SIG-M5 (cell line): ENCODE measurements around the gene PRPF40B.
"Not testable (repeated sequence)": the region's sequence is repeated elsewhere in the genome, so short reads cannot be mapped to it uniquely, and the experiment has no call there.

Experiments used
- DNase-seq: peaks from one replicate; lab custom pipeline; 2025; lab: John Stamatoyannopoulos, UW

PRPF40B gene

DNA sequence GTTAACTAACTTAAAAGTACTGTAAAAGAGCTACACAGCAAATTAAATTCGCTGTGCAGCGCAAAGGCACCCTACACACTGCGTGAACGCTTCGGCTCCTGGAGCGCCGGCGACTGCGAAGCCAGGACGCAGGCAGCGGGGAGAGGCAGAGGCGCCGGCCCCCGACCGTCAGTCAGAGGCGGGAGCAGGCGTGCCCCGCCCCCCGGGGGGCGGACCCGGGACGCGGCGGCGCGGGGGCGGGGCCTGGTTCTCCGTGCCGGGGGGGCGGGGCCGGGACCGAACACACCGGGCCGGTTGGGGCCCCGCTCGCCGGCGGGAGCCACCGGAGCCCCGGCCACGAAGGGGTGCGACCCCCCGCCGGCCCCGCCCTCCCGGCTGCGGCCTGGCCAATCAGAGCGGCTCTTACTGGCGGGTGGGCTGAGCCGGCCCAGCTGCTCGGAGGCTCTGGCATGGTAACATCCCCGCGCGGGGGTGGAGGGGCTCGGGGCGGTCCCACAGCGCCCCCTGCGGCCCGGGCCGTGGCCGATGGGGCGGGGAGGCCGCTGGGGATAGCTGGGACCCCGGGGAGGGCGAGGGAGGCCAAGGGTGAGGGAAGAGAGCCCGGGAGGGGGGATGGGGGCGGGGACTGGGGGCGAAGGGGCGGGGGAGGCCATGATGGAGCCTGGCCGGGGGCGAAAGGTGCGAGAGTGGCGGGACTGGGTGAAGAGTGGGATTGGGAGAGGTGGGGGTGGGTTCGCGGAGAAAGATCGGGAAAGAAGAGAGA lies at the start of gene PRPF40B:
PRPF40B (plus strand) TSS at position 420 of the 763 bp plus-strand sequence; CDS start at position 450, 30 bp downstream.
- DNase-seq, result no peak

DNA sequence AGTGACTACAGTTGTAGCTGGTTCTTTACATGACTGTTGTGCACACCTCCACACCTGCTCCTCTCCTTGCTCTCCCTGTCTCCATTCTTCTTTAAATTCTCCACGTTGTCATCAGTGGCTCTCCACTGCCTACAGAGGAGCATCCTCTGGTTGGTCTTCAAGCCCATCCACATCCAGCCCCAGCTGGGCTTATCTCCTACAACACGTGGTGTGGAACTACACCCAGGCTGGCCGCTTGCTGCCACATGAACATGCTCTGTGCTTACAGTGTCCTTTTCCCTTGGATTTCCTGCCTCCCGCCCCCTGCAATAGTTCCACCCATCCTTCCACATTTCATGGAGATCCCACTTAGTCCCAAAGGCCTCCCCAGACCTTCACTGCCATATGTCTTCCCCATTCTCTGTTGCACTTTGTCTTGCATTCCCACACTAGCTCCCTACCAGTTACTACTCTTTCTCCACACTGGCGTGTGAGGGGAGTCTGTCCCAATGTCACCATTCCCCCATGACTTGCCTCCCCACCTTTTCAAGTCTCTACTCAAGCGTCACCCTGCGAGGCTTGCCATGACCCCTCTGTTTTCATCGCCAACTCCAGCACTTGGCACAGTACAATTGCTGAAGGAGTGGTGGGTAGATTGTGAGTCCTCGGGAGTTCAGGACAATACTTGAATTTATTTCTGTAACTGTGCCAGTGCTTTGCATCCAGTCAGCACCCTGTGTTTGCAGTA lies 45.6 kb upstream of the PRPF40B start:
- no peak for DNase-seq

DNA sequence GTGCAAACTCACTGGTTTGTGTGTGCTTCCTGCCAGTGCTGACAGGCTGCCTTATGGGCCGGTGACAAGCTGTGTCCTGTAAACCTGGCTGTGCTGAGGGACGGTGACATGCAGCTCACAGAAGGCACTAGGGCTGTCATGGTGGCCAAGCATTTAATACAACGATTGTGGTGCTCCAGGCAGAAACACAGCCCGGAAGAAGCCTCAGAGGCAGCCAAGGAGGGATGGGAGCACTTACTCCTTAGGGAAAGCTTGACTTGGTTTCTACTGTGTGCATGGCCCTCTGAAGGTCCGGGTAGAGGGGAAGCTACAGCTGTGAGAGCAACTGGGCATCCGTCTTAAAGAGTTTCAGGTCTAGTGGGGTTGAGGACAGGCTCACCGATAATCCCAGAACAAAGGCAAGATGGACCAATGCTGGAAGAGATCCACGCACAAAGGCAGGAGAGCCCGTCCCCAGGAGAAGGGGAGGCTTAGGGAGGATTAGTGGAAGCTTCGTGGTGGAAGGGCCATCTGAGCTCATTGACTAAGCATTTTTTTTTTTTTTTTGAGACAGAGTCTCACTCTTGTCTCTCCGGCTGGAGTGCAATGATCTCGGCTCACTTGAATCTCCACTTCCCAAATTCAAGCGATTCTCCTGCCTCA lies 44.8 kb upstream of the PRPF40B start:
- no peak for DNase-seq

DNA sequence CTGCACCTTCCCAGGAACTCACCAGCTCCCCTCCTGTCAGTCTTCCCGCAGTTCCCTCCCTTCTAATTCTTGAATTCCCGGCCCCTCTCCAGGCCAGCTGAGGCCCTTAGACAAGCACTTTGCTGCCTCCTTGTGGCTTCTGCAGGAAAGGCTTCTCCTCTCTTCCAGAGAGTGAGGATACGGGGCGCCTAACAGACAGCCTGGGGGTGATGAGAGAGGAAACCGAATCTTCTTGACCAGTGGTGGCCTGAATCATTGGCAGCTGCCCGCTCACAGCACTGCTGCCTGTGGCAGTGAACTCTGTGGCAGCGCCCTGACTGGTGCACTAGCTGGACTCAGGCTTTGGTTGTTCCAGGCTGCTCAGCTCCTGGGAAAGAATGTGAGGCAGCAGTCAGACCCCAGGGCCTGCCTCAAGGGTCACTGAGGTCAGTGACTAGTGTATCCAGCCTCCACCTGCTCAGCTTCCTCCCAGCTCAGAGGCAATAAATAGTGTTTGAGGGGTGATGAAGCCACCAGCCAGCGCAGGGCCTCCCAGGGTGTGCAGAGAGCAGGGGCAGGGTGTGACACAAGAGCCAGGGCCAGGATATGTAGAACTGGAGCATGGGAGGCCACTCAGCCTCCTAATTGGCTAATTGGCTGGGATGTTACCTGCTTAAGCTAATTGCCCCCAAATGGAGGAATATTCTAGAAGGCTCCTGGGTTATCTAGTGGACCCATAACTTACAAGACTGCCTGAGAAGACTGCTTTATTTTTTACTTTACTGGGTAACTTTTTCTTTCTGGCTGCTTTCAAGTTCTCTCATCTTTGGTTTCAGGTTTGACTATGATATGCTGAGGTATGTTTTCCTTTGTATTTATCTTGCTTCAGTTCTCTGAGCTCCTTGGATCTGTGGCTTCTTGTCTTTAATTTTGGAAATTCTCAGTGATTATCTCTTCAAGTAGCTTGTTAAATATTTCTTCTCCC lies 42.5 kb upstream of the PRPF40B start:
- no peak for DNase-seq

DNA sequence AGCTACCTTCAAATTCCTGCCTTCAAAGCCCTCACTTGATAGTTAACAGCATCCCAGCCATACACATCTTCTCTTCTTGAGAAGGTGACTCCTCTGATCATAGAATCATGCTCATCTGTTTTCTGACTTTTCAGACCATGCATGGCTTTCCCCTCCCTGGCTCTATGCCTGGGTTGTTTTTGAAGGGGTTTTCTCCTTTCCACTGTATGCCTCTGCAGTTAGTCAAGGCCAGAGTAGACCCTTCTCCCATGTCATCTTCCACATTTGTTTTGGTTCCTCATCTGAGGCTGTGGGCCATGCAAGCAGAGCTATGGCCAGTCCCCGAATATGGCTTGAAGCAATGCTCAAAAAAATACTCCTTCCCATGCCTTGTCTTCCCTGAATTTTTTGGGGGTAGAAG lies 41.2 kb upstream of the PRPF40B start:
- DNase-seq, result no peak

DNA sequence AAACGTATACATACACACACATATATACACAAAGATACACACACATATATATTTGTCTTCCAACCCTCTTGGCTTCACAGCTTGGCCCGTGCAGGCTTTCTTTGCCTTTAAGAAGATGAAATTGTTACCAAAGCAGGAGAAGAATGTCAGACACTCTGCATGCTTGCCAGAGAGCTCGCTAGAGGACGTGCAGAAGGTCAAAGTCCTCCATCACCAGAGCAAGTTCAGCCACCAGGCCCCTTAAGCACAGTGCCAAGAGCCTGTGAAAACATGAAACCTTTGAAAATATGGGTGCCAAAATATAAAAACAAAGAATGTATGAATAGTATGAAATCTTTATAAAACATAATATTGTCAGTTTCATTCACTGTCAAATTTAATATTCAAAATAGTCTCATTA lies 40.5 kb upstream of the PRPF40B start:
- DNase-seq, result no peak

DNA sequence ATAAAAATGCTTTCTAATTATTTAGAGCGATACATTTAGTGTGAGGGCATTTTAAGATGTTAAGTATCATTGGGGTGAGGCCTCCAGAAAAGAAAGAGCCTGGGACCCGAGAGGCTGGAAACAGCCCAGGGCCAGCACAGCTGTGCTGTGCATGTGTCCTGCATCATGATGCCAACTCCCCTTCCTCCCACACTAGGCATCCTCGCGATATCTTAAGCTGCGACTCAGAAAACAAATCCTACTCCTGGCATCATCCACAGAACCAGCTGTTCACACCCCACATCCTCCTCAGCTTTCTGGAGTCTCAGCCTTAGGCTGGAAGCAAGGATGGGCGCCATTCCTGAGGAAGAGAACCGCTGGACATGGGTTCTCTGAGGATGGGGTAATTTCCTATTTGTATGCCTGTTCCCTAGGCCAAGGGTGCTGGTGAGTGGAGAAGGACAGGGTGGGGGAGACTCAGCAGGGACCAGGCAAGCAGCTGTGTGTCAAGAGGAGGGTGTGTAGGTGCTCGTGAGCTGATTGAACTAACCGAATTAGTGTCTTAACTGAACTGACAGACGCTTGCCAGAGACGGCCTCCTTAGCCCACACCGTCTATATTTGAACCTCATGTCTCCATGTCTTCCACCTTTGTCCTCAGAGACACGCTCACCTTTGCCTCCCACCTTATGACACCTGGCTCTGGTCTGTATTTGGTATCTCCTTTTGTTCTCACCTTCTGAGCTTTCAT lies 39.8 kb upstream of the PRPF40B start:
- DNase-seq, result no peak

DNA sequence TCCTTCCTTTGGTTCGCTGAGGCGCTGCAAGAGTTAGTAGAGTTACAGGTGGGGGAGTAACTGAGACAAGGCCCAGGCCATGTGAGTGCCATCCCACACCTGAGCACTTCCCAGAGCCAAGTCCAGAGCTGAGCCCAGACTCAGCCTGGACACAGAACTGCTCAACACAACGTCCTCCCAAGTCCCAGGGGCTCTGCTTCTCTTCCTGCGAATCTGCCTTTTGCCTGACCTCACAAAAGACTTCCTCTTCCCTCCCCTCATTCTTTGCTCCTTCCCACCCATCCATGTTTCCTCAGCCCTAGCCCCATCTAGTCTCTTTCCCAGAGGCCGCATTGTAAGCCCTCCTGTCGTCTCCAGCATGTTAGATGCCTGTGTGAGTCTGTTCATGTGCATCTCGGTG lies 38.8 kb upstream of the PRPF40B start:
- no peak for DNase-seq

DNA sequence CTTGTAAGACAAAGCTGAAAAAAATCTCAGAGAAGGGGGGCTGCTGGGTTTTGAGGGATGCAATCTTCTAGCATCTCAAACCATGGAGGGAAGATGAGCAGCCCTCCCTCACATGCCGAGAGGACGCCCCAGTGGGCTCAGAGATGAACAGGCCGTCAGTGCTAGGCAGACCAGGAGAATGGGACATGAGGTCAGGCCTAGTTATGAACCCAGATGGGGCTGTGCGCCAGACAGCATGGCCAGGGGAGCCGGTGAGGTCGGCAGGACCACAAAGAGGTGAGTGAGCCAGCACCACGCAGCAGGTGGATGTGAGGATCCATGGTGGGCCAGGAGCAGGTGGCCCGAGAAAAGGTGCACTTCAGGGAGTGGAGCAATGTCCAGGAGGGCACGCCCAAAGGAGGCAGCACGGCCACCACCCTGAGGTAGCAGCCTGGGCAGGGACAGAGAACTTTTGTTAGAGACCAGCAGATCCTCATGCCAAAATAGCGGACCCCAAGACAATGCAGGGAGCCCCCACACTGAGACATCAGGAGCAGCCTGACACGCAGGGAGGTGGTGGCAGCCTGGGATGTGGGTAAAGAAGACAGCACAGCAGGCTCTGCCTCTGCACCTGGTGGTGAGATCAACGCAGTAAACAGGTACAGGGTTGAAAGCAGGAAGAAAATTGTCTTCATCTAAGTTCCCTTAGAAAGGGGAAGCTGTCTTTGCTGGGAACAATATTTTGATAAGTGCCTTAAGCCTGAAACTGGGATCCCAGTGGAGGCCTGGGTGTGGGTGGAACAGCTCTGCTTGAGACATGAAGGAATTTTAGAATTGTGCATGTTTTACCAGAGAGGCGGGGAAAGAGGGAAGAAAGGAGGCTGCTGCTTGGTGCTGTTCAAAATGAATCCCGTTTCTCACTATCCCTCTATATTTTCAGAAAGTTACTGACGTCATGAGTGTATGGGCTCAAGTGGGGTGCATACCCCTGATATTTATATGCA lies 37.6 kb upstream of the PRPF40B start:
- no peak for DNase-seq

DNA sequence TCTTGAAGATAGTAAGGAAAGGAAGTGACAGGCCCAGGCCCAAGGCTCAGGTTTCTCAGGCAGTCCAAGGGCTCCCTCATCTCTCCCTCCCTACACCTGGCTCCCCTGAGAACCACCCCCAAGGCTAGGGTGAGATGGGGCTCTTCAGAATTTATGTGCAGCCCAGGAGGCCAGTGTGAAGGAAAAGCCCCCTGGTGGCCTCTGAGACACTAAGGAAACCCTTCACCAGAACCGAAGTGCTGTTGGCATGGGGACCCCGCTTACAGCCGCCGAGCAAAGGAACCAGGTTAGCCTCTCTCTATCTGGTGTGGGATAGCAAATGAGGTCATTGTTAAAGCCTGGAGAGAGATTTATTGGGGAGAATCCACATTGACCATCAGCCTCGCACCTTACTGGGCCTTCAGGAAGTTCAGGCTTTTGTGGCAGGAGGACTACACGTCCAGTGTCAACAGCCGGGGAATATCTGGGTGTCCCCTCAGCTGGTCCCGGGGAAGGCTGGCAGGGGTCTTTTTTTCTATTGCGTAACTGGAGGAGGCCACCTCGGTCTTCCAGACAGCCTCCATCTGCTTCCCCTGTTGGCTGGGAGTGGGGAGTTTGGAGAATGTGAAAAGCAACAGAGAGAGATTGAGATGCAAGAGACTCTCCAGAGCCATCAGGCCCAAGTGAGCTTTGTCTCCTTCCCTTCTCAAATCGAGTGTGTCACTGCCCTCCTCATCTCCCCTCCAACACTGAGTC lies 36.0 kb upstream of the PRPF40B start:
- DNase-seq, result no peak

DNA sequence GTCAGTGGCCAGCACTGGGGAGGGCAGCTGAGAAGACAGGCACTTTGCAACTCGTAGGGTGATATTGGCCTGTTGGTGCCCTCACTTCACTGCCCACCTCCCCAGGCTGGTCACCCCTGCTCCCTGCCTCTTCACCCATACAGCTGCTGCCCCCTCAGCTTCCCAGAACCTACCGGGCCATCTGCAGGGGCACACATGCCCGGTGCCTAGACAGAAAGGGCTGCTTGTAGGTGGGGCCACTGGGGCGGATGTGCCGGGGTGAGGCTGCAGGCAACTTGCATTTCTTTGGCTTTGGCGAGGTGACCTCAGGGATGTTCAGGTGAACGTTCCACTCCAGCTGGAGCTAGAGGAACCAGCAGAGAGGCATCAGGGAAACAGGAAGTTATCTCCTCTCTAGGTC lies 35.1 kb upstream of the PRPF40B start:
- DNase-seq, result no peak

DNA sequence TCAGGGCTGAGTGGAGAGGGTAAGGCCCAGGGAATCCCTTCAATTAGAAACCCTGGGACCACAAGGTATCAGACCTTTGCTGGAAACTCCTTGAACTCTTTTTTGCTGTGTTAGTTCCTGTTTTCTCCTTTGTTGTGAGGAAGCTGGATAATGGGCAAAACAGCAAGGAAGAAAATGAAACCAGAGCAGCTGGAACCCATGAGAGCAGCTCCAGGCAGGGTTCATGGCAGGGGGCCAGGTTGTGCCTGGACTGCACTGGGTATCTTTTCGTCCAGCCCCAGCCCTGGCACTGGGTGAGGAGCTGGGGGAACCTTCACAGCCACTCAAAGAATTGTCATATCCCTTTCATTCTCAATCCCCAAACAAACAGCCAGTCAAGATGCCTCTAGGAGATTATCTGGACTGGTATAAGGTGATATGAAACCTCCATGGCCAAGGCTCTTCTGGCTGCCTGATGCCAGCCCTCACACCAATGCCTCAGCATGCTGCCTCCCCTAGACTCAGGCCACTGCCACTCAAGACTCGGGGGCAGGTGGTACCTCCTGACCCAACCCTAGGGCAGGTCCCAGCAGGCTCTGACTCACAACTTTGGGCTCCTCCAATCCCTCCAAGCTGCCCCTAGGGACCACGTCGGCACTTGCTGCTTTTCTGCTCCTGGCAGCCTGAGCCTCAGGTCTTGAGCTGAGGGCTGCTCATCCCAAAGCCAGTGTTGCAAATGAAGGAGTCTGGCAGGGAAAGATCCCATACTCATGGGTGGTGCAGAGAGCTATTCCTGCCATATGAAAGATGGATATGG lies 34.4 kb upstream of the PRPF40B start:
- DNase-seq, result no peak

DNA sequence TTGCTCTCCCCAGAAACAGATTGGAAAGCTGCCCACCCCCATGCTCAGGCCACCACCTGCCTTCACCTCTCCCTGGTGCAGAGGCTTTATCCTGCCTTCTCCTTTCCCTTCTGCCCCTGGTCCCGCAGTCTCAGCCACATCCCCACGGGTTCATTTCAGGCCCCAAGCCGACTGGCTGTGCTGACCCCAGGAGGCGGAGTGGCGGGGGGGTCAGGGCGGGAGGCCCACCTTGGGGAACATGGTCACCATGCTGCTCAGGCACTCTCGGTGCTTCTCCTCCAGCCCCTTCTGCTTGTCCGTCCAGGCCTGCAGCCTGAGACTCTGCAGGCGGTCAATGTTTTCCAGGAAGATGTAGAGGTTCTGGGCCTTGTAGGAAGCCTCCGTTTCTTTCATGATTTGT lies 24.8 kb upstream of the PRPF40B start:
- DNase-seq, result no peak

DNA sequence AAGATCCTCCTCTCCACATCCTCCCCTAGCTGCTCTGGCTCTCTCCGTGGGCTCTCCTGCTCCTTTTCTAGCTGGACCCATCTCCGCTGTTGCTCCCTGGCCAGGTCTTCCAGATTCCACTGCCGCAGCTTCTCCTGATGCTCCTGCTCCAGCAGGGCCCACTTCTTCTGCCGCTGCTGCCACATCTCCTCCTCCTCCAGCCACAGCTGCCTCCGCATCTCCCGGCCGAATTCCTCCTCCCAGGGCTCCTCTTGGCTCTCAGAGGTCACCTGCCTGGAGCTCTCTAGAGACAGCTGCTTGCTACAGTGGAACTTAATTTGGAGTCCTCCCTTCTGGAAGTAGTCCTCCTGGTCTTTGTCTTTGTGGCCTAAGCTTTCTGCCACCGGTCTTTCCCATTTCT lies 23.4 kb upstream of the PRPF40B start:
- DNase-seq, result no peak

DNA sequence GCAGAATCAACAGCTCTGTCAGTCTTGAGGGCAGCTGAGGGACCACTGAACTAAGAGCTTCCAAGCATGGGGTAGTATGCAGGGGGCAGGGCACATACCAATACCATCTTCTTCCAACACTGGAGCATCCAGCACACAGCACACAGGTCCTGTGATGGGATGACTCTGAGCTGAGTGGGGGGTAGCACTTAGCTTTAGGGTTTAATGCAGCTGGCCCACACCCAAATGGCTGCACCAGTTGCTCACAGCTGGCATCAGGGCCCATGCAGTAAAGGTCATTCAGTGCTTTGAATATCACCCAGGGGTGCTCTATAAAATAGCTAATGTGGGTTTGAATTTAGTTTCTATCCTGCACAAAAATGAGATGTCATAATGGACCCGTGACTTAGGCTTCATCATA lies 19.6 kb upstream of the PRPF40B start:
- no peak for DNase-seq

DNA sequence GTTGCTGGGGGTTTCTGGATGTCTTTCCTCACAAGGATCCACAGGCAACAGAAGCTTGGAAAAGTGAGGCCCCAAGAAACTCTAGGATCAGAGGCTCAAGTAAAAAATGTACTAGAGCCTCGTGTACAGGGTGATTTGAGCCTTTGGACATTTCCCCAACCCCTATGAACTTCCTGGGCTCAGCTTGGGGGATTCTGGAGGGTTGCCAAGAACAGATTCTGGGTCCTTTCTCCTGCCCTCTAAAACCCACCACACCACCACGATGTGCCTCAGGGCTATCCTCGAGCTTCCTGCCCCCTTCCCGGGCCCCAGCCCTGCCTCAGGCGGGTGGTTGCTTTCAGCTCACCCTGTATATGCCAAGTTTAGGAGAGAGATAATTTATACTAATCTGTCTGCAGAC lies 18.5 kb upstream of the PRPF40B start:
- no peak for DNase-seq

DNA sequence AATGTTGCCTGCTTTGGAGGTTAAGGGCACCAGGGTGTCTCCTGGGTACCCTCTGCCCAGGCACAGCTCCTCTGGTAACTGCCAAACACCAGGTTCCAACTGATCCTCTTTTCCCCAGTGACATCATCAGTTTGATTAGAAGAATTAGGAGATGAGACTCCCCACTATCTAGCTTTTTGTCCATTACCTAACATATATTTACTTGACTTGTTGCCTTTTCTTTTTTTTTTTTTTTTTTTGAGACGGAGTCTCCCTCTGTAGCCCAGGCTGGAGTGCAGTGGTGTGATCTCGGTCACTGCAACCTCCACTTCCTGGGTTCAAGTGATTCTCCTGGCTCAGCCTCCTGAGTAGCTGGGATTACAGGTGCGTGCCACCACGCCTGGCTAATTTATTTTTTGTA lies 17.8 kb upstream of the PRPF40B start, which contains the start of gene FAM186B:
FAM186B (minus strand) TSS at position 101 of the 400 bp plus-strand sequence. CDS start 162 bp downstream, outside the sequence.
- not testable (repeated sequence) for DNase-seq
